ENCODE results near the gene ZNF609. TPM values are rescaled to one million over a fixed set of nuclear protein-coding genes. Genes with fewer than 3 reads are reported as not detected.
"Not testable (repeated sequence)": the region's sequence is repeated elsewhere in the genome, so short reads cannot be mapped to it uniquely, and the experiment has no call there.

The ZNF609 gene
- polyA plus RNA-seq, 1 donor, result 24.4 TPM

GRCh38 chr15:64582202-64582601 is 121.8 kb downstream of the ZNF609 start:
- no peaks in the 10 kb centered on the region for H3K36me3 ChIP-seq (ENCODE audit: control insufficient read depth, insufficient read depth, low read length)
- H3K4me1 ChIP-seq (ENCODE audit: control insufficient read depth, insufficient read depth, low read length), result peaks cover 3% of the 10 kb centered on the region
- no peaks in the 10 kb centered on the region for H3K27me3 ChIP-seq (ENCODE audit: control insufficient read depth, insufficient read depth, low read length)
- no peak overlapping the region for H3K4me3 ChIP-seq (ENCODE audit: low read length)
- 96% methylated on average over 3 of the region's 3 CpGs for WGBS (ENCODE audit: insufficient coverage, low lambda C conversion rate)
- no peak overlapping the region for H3K27ac ChIP-seq (ENCODE audit: low read length)
- H3K9me3 ChIP-seq (ENCODE audit: control insufficient read depth, low read depth, low read length), result peaks cover 3% of the 10 kb centered on the region
- DNase-seq, result no peak

- Histone ChIP-seq H3K4me1 (ENCODE audit: control insufficient read depth, insufficient read depth, low read length) (peaks cover 3% of the 10 kb centered on the region), H3K9me3 (ENCODE audit: control insufficient read depth, low read depth, low read length) (peaks cover 3% of the 10 kb centered on the region), H3K27me3 (ENCODE audit: control insufficient read depth, insufficient read depth, low read length) (no peaks in the 10 kb centered on the region), H3K4me3 (ENCODE audit: low read length) (no peak overlapping the region), H3K27ac (ENCODE audit: low read length) (no peak overlapping the region), H3K36me3 (ENCODE audit: control insufficient read depth, insufficient read depth, low read length) (no peaks in the 10 kb centered on the region)
- no peak for DNase-seq
- 100% methylated on average over 1 of the region's 4 CpGs for WGBS (ENCODE audit: insufficient coverage, low lambda C conversion rate)
Measured at GRCh38 chr15:64583519-64583918, 123.1 kb downstream of the ZNF609 start.

DNA sequence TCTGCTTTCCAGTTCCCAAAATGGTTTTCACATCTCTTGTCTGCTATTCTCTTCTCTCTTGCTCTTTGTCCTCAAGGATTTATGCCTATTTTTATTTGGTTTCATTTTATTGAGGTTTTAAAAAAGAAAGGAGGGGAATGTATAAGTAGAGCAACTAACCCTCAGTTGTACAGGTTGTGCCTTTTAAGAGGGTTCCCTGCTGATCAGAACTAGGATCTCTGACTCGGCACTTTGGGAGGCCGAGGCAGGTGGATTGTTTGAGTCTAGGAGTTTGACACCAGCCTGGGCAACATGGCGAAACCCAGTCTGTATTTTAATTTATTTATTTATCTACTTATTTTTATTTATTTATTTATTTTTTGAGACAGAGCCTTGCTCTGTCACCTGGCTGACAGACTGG is 123.6 kb downstream of the ZNF609 start:
- no peak overlapping the region for H3K27ac ChIP-seq (ENCODE audit: low read length)
- H3K4me3 ChIP-seq (ENCODE audit: low read length), result no peak overlapping the region
- H3K27me3 ChIP-seq (ENCODE audit: control insufficient read depth, insufficient read depth, low read length), result no peaks in the 10 kb centered on the region
- no peaks in the 10 kb centered on the region for H3K36me3 ChIP-seq (ENCODE audit: control insufficient read depth, insufficient read depth, low read length)
- H3K9me3 ChIP-seq (ENCODE audit: control insufficient read depth, low read depth, low read length), result peaks cover 3% of the 10 kb centered on the region
- 100% methylated on average over 2 of the region's 3 CpGs for WGBS (ENCODE audit: insufficient coverage, low lambda C conversion rate)
- H3K4me1 ChIP-seq (ENCODE audit: control insufficient read depth, insufficient read depth, low read length), result peaks cover 3% of the 10 kb centered on the region
- no peak for DNase-seq

- Histone ChIP-seq H3K27me3 (ENCODE audit: control insufficient read depth, insufficient read depth, low read length) (no peaks in the 10 kb centered on the region), H3K4me1 (ENCODE audit: control insufficient read depth, insufficient read depth, low read length) (peaks cover 2% of the 10 kb centered on the region), H3K9me3 (ENCODE audit: control insufficient read depth, low read depth, low read length) (no peaks in the 10 kb centered on the region), H3K4me3 (ENCODE audit: low read length) (no peak overlapping the region), H3K36me3 (ENCODE audit: control insufficient read depth, insufficient read depth, low read length) (no peaks in the 10 kb centered on the region), H3K27ac (ENCODE audit: low read length) (no peak overlapping the region)
- 83% methylated on average over 2 of the region's 12 CpGs for WGBS (ENCODE audit: insufficient coverage, low lambda C conversion rate)
- DNase-seq, result no peak
Measured at GRCh38 chr15:64586259-64586870, 126.0 kb downstream of the ZNF609 start.

- no CpG with 5 or more reads among the region's 4 CpGs for WGBS (ENCODE audit: insufficient coverage, low lambda C conversion rate)
- H3K27ac ChIP-seq (ENCODE audit: low read length), result no peak overlapping the region
- H3K4me3 ChIP-seq (ENCODE audit: low read length), result no peak overlapping the region
- no peaks in the 10 kb centered on the region for H3K36me3 ChIP-seq (ENCODE audit: control insufficient read depth, insufficient read depth, low read length)
- no peaks in the 10 kb centered on the region for H3K4me1 ChIP-seq (ENCODE audit: control insufficient read depth, insufficient read depth, low read length)
- no peak for DNase-seq
- no peaks in the 10 kb centered on the region for H3K9me3 ChIP-seq (ENCODE audit: control insufficient read depth, low read depth, low read length)
- no peaks in the 10 kb centered on the region for H3K27me3 ChIP-seq (ENCODE audit: control insufficient read depth, insufficient read depth, low read length)
Measured at GRCh38 chr15:64586984-64587383, 126.6 kb downstream of the ZNF609 start.

- no peak overlapping the region for H3K27ac ChIP-seq (ENCODE audit: low read length)
- no peak for DNase-seq
- no peaks in the 10 kb centered on the region for H3K36me3 ChIP-seq (ENCODE audit: control insufficient read depth, insufficient read depth, low read length)
- no peaks in the 10 kb centered on the region for H3K9me3 ChIP-seq (ENCODE audit: control insufficient read depth, low read depth, low read length)
- WGBS (ENCODE audit: insufficient coverage, low lambda C conversion rate), result 36% methylated on average over 2 of the region's 3 CpGs
- H3K4me1 ChIP-seq (ENCODE audit: control insufficient read depth, insufficient read depth, low read length), result no peaks in the 10 kb centered on the region
- H3K4me3 ChIP-seq (ENCODE audit: low read length), result no peak overlapping the region
- H3K27me3 ChIP-seq (ENCODE audit: control insufficient read depth, insufficient read depth, low read length), result no peaks in the 10 kb centered on the region
Measured at GRCh38 chr15:64589435-64590084, 129.2 kb downstream of the ZNF609 start.

DNA sequence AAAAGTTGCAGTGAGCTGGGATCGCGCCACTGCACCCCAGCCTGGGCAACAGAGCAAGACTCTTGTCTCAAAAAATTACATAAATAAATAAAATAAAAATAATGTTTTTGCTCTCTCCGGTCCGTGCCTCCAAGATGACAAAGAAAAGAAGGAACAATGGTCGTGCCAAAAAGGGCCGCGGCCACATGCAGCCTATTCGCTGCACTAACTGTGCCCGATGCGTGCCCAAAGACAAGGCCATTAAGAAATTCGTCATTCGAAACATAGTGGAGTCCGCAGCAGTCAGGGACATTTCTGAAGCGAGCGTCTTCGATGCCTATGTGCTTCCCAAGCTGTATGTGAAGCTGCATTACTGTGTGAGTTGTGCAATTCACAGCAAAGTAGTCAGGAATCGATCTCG is 132.5 kb downstream of the ZNF609 start:
- not testable (repeated sequence) for H3K27me3 ChIP-seq (ENCODE audit: control insufficient read depth, insufficient read depth, low read length); H3K9me3 ChIP-seq (ENCODE audit: control insufficient read depth, low read depth, low read length); H3K36me3 ChIP-seq (ENCODE audit: control insufficient read depth, insufficient read depth, low read length); DNase-seq; H3K4me1 ChIP-seq (ENCODE audit: control insufficient read depth, insufficient read depth, low read length); H3K27ac ChIP-seq (ENCODE audit: low read length); H3K4me3 ChIP-seq (ENCODE audit: low read length)
- WGBS (ENCODE audit: insufficient coverage, low lambda C conversion rate), result 93% methylated on average over 3 of the region's 18 CpGs

DNA sequence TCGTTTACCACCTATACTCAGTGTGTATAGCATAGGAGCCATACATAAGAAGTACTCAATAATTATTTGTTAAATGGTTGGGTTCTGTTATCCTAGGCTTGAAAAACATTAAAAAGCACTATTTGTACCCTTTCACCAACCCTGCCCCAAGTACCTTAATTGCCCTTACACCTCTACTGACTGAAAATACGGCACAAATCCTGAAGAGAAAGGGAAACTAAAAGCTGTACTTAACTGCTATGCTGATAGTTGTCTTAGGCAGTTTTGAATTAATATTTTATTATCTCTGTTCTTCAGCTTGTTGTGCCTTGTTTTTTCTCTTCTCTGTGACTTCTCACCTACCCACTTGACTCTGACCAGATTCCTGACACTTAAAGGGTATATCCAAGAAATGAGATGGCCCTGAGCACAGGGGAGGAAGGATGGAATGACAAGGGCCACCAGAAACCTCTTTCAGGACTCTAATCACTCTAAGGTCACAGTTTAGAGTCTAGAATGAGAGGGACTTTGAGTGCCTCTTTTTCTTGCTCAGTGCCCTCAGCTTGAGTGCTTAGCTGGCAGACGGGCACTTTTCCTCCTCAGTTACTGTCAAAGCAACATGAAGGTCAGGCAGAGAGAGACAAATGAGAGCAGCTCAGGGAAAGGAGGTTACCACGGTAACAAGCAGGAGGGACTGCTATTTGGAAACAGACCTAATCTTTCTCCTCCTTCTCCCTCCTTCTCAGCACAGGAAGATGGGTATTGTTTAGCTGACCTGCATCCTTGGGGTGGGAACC is 136.5 kb downstream of the ZNF609 start:
- Histone ChIP-seq H3K27ac (ENCODE audit: low read length) (peak overlapping the region; percentile 35), H3K9me3 (ENCODE audit: control insufficient read depth, low read depth, low read length) (no peaks in the 10 kb centered on the region), H3K36me3 (ENCODE audit: control insufficient read depth, insufficient read depth, low read length) (no peaks in the 10 kb centered on the region), H3K4me1 (ENCODE audit: control insufficient read depth, insufficient read depth, low read length) (peaks cover 11% of the 10 kb centered on the region), H3K27me3 (ENCODE audit: control insufficient read depth, insufficient read depth, low read length) (no peaks in the 10 kb centered on the region), H3K4me3 (ENCODE audit: low read length) (no peak overlapping the region)
- peak in 1 of 2 donors; percentile 60 for DNase-seq
- WGBS (ENCODE audit: insufficient coverage, low lambda C conversion rate), result 29% methylated on average over 3 of the region's 4 CpGs

DNA sequence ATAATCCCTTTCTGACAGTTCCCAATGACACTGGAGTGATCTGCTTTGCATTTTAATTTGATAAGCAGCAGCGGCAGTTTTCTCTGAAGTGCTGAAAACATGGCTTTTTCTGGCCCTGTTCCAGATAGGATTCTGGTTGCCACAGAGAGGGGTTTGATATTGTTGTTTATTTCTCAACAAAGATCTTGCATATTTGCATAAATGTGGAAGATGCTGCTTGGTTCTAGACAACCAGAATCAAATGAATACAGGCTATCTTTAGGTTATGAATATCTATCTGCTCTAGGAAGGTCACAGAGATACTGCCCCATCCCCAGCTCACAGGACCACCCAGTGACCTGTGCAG is 137.1 kb downstream of the ZNF609 start:
- WGBS (ENCODE audit: insufficient coverage, low lambda C conversion rate), result no CpG with 5 or more reads among the region's 1 CpG
- no peak overlapping the region for H3K4me3 ChIP-seq (ENCODE audit: low read length)
- DNase-seq, result no peak
- peaks cover 11% of the 10 kb centered on the region for H3K4me1 ChIP-seq (ENCODE audit: control insufficient read depth, insufficient read depth, low read length)
- H3K9me3 ChIP-seq (ENCODE audit: control insufficient read depth, low read depth, low read length), result no peaks in the 10 kb centered on the region
- H3K27ac ChIP-seq (ENCODE audit: low read length), result no peak overlapping the region
- H3K36me3 ChIP-seq (ENCODE audit: control insufficient read depth, insufficient read depth, low read length), result no peaks in the 10 kb centered on the region
- H3K27me3 ChIP-seq (ENCODE audit: control insufficient read depth, insufficient read depth, low read length), result no peaks in the 10 kb centered on the region

DNA sequence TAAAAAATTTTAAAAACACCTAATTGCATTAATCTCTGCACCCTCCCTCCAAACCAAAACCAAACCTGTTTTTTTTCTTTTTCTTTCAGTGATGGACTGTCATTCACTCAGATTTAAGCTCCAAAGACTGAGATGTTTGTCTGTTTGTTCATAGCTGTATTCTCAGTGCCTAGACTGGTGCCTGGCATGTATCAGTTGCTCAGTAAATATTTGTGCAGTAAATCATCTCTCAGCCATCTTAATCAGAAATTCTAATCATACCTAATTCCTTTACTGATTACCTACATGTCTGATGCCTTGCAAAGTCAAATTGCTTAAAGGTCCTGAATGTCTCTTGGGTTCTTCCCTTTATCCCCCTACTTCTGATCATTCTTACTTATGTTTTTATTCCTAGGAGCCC is 138.8 kb downstream of the ZNF609 start:
- no peak for DNase-seq
- H3K27me3 ChIP-seq (ENCODE audit: control insufficient read depth, insufficient read depth, low read length), result no peaks in the 10 kb centered on the region
- no peaks in the 10 kb centered on the region for H3K9me3 ChIP-seq (ENCODE audit: control insufficient read depth, low read depth, low read length)
- H3K27ac ChIP-seq (ENCODE audit: low read length), result no peak overlapping the region
- peaks cover 11% of the 10 kb centered on the region for H3K4me1 ChIP-seq (ENCODE audit: control insufficient read depth, insufficient read depth, low read length)
- H3K4me3 ChIP-seq (ENCODE audit: low read length), result no peak overlapping the region
- H3K36me3 ChIP-seq (ENCODE audit: control insufficient read depth, insufficient read depth, low read length), result no peaks in the 10 kb centered on the region

Data from large intestine (tissue), 3 donors.